Upper lobe of left lung (tissue), 4 donors: ENCODE data around the gene PHYHIPL.

Experiments used
- EP300 ChIP-seq, 4 donors: sonication (generic); formaldehyde crosslinking; IDR thresholded peaks; one replicate each; pipeline ENCODE4 v1.5.1; 2017; ENCODE audit warnings: antibody characterized with exemption in 4 of 4, control low read depth in 2 of 4
- POLR2A ChIP-seq, 4 donors: fragments of 450-650 bp; IDR thresholded peaks; one replicate each; pipeline ENCODE4 v1.5.1; 2016 to 2017; ENCODE audit warnings: antibody characterized with exemption in 4 of 4, mild to moderate bottlenecking in 2 of 4
- POLR2AphosphoS5 ChIP-seq, 2 donors: sonication (generic); formaldehyde crosslinking; IDR thresholded peaks; one replicate each; pipeline ENCODE4 v1.5.1; 2017; ENCODE audit warnings: antibody characterized with exemption in 2 of 2
- TF ChIP-seq, protein P1 (sequence below), 6 experiments: fragments of 450-650 bp in 4 of 6; fragments of 200-600 bp in 2 of 6; sonication (generic) in 2 of 6; IDR thresholded peaks; one replicate each; pipeline ENCODE4 v1.5.1; 2016 to 2019; ENCODE audit warnings: antibody characterized with exemption in 6 of 6

DNA sequence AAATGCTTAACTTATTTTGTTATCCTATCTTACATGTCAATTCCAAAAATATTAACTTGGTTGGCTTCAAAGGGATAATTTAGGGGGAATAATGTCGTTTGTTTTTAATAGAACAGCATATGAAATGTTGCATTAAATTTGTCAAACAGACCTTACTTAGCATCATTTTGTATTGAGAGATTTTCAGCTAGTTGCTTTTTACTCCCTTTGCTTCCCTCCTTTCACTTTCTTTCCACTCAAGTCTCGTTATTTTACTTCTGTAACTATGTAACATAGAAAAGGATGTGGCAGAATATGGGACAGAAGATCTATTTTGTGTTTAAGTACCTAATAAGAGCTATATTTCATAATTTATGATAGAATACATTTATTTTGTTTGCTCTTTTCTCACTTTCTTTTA lies 2.6 kb downstream of the PHYHIPL start:
- TF ChIP-seq, protein P1, sequence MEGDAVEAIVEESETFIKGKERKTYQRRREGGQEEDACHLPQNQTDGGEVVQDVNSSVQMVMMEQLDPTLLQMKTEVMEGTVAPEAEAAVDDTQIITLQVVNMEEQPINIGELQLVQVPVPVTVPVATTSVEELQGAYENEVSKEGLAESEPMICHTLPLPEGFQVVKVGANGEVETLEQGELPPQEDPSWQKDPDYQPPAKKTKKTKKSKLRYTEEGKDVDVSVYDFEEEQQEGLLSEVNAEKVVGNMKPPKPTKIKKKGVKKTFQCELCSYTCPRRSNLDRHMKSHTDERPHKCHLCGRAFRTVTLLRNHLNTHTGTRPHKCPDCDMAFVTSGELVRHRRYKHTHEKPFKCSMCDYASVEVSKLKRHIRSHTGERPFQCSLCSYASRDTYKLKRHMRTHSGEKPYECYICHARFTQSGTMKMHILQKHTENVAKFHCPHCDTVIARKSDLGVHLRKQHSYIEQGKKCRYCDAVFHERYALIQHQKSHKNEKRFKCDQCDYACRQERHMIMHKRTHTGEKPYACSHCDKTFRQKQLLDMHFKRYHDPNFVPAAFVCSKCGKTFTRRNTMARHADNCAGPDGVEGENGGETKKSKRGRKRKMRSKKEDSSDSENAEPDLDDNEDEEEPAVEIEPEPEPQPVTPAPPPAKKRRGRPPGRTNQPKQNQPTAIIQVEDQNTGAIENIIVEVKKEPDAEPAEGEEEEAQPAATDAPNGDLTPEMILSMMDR (IDR thresholded peaks at IDR 0.05) = no peak
- TF ChIP-seq EP300 (IDR thresholded peaks at IDR 0.05) = no peak
- TF ChIP-seq POLR2A (IDR thresholded peaks at IDR 0.05) = no peak
- TF ChIP-seq POLR2AphosphoS5 (IDR thresholded peaks at IDR 0.05) = no peak
